ENCODE data around the gene SPTBN1.

- TF ChIP-seq EZH2 (IDR thresholded peaks at IDR 0.05; ENCODE audit: insufficient read depth, poor library complexity, severe bottlenecking) (no peak), EZH2phosphoT487 (IDR thresholded peaks at IDR 0.05; ENCODE audit: insufficient read depth, low read depth) (no peak)
Observed at GRCh38 chr2:54635554-54636152, 179.5 kb downstream of the SPTBN1 start.

Data from GM23248 (cell line).